Central memory CD8-positive, alpha-beta T cell (primary cell): ENCODE data around the gene ARFGEF3.
"Not testable (repeated sequence)": the region's sequence is repeated elsewhere in the genome, so short reads cannot be mapped to it uniquely, and the experiment has no call there.

Source experiments
- ATAC-seq: fragments of 150-1000 bp; cut with Tn5 transposase; replicated peaks from 2 replicates; pipeline ENCODE4 v1.10.0; 2022; ENCODE audit warnings: mild to moderate bottlenecking, moderate FRiP score, moderate number of reproducible peaks; ENCODE audit not compliant: poor library complexity, severe bottlenecking; ENCODE audit errors: extremely low read depth
- DNase-seq, 2 donors: peaks; one replicate each; pipeline ENCODE4 v3.0.0; 2021; ENCODE audit warnings: low spot score in 2 of 2
- H3K27ac Mint-ChIP-seq: one replicate; pipeline ENCODE4 v1.8.0; 2022; ENCODE audit warnings: low read depth, mild to moderate bottlenecking, moderate library complexity, mixed read lengths
- H3K27me3 Mint-ChIP-seq: one replicate; pipeline ENCODE4 v1.8.0; 2022; ENCODE audit warnings: mixed read lengths
- H3K36me3 Mint-ChIP-seq: one replicate; pipeline ENCODE4 v1.8.0; 2022; ENCODE audit warnings: mild to moderate bottlenecking, moderate library complexity, mixed read lengths; ENCODE audit not compliant: insufficient read depth
- H3K4me1 Mint-ChIP-seq: one replicate; pipeline ENCODE4 v1.8.0; 2022; ENCODE audit warnings: mixed read lengths
- H3K4me3 Mint-ChIP-seq: one replicate; pipeline ENCODE4 v1.8.0; 2022; ENCODE audit warnings: mild to moderate bottlenecking, moderate library complexity, mixed read lengths
- H3K9me3 Mint-ChIP-seq: one replicate; pipeline ENCODE4 v1.8.0; 2022; ENCODE audit warnings: mixed read lengths

Gene ARFGEF3

GRCh38 chr6:138161338-138162110 is at the start of gene ARFGEF3:
ARFGEF3 (plus strand) TSS chr6:138161939; CDS start chr6:138162087, 148 bp downstream.
- Mint-ChIP-seq H3K27ac (no peak within 1 kb of the TSS), H3K36me3 (no peaks in the 10 kb centered on the region), H3K9me3 (no peaks in the 10 kb centered on the region), H3K27me3 (peaks cover 67% of the 10 kb centered on the region), H3K4me3 (peak within 1 kb of the TSS; percentile 61), H3K4me1 (peaks cover 4% of the 10 kb centered on the region)
- DNase-seq (no peak), ATAC-seq (peak; percentile 82)

GRCh38 chr6:138113588-138114210 is 48.0 kb upstream of the ARFGEF3 start:
- peaks cover 11% of the 10 kb centered on the region for H3K4me1 Mint-ChIP-seq
- H3K27ac Mint-ChIP-seq, result no peak overlapping the region
- H3K36me3 Mint-ChIP-seq, result peaks cover 2% of the 10 kb centered on the region
- no peak for ATAC-seq
- no peaks in the 10 kb centered on the region for H3K9me3 Mint-ChIP-seq
- DNase-seq, result no peak
- no peak overlapping the region for H3K4me3 Mint-ChIP-seq
- H3K27me3 Mint-ChIP-seq, result peaks cover 34% of the 10 kb centered on the region

GRCh38 chr6:138115201-138115600 is 46.5 kb upstream of the ARFGEF3 start:
- H3K4me1 Mint-ChIP-seq, result peaks cover 6% of the 10 kb centered on the region
- no peak overlapping the region for H3K4me3 Mint-ChIP-seq
- peaks cover 2% of the 10 kb centered on the region for H3K36me3 Mint-ChIP-seq
- no peak overlapping the region for H3K27ac Mint-ChIP-seq
- peak; percentile 31 for ATAC-seq
- H3K9me3 Mint-ChIP-seq, result no peaks in the 10 kb centered on the region
- no peak for DNase-seq
- H3K27me3 Mint-ChIP-seq, result peaks cover 42% of the 10 kb centered on the region

DNA sequence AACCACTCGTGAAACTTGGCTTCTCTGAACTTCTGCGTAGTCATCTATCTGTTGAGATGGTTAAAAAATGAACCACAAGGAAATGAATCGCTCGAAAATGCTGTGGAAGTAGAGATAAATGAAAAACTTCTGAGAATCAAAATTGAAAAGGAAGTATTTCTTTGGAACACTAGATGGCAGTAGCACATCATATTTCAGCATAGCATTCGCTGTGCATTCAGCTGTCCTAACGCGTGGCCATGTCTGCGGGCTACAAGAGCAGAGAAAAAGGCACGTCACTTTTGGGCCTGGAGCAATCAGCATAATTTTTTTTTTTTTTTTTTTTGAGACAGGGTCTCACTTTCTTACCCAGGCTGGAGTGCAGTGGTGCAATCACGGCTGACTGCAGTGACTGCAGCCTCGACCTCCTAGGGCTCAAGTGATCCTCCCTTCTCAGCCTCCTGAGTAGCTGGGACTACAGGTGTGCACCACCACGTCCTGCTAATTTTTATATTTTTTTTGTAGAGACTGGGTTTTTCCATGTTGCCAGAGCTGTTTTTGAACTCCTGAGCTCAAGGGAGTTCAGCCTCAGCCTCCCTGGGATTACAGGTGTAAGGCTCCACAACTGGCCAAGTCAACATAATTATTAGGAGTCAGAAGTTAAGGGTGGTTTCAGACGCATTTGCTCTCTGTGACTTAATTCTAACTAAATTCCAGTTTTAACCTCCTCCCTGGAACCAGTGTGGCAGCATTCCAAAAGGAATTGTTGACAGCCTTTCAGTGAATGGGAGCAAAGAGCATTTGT is 45.7 kb upstream of the ARFGEF3 start:
- H3K27me3 Mint-ChIP-seq, result peaks cover 43% of the 10 kb centered on the region

DNA sequence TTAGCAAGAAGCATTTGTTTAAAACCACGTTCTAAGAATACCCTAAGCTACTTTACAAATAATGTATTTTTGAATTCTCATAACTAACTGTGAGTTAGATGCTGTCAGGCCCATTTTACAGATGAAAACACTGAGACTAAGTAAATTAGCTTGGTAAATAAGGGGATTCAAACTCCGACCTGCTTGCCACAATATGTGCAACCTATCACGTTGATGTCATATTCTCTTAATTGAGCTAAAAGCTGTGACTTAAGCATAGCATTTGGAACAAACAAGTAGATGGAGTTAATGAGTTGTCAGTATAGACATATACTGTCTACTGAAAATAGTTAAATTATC is 45.1 kb upstream of the ARFGEF3 start:
- Mint-ChIP-seq H3K27me3 (peaks cover 44% of the 10 kb centered on the region), H3K27ac (no peak overlapping the region), H3K4me1 (peaks cover 6% of the 10 kb centered on the region), H3K36me3 (peaks cover 2% of the 10 kb centered on the region), H3K9me3 (no peaks in the 10 kb centered on the region), H3K4me3 (no peak overlapping the region)
- ATAC-seq, result no peak
- DNase-seq, result no peak

More for the DNA sequence above, 45.7 kb upstream of the ARFGEF3 start:
- Mint-ChIP-seq H3K9me3 (no peaks in the 10 kb centered on the region), H3K36me3 (peaks cover 2% of the 10 kb centered on the region), H3K27ac (no peak overlapping the region), H3K4me3 (no peak overlapping the region), H3K4me1 (peaks cover 6% of the 10 kb centered on the region)
- DNase-seq (no peak), ATAC-seq (peak; percentile 75)

DNA sequence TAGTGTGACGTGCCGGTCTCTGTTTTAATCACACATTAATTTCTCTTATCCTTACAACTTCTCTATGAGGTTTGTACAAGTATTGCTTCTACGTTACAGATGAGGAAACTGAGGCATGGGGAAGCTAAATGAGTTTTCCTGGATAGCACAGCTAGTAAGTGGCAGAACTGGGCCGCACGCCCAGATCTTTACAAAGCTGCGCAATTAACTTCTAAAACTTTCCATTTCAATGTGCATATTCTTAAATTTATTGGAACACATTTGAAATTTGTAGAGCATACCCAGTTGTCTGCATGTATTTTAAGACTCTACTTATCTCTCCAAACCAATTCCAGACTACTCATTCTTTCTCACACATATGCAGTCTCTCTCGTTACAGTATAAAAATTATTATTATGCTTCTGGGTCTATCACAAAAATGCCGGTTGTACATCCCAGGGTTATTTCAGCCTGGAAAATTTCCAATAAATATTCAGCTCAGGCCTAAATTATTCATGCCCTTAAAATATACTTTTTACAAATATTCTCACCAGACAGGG is 44.3 kb upstream of the ARFGEF3 start:
- peaks cover 6% of the 10 kb centered on the region for H3K4me1 Mint-ChIP-seq
- ATAC-seq (no peak), DNase-seq (no peak)
- no peak overlapping the region for H3K27ac Mint-ChIP-seq
- H3K36me3 Mint-ChIP-seq, result peaks cover 2% of the 10 kb centered on the region
- H3K27me3 Mint-ChIP-seq, result peaks cover 52% of the 10 kb centered on the region
- no peaks in the 10 kb centered on the region for H3K9me3 Mint-ChIP-seq
- no peak overlapping the region for H3K4me3 Mint-ChIP-seq

GRCh38 chr6:138119229-138119628 is 42.5 kb upstream of the ARFGEF3 start:
- H3K27ac Mint-ChIP-seq, H3K4me1 Mint-ChIP-seq, ATAC-seq, DNase-seq, H3K4me3 Mint-ChIP-seq, H3K36me3 Mint-ChIP-seq, H3K9me3 Mint-ChIP-seq: not testable (repeated sequence)
- peaks cover 59% of the 10 kb centered on the region for H3K27me3 Mint-ChIP-seq

DNA sequence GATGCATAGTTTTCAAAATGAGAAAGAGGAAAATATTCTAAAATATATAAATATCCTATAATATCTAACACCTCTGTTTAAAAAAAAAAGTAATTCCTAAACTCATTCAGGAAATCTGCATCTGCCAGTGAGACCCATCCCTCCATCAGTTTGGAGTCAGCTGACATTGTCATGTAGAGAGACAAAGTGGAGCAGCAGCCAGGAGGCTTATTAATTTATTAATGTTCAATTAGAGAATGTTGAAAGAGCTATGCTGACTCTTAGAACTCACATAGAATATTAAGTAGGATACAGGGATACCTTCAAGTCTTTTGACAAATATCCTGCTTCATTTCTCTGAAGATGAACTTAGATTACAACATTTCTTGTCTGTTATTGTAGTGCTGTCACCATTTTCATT is 41.8 kb upstream of the ARFGEF3 start:
- Mint-ChIP-seq H3K27me3 (peaks cover 59% of the 10 kb centered on the region), H3K36me3 (peaks cover 4% of the 10 kb centered on the region), H3K9me3 (peaks cover 3% of the 10 kb centered on the region), H3K4me1 (peaks cover 6% of the 10 kb centered on the region), H3K27ac (no peak overlapping the region), H3K4me3 (no peak overlapping the region)
- no peak for DNase-seq
- ATAC-seq, result no peak

- peaks cover 53% of the 10 kb centered on the region for H3K27me3 Mint-ChIP-seq
- DNase-seq (no peak), ATAC-seq (no peak)
- H3K4me3 Mint-ChIP-seq, result no peak overlapping the region
- H3K9me3 Mint-ChIP-seq, result peaks cover 3% of the 10 kb centered on the region
- H3K27ac Mint-ChIP-seq, result no peak overlapping the region
- no peaks in the 10 kb centered on the region for H3K4me1 Mint-ChIP-seq
- H3K36me3 Mint-ChIP-seq, result peaks cover 2% of the 10 kb centered on the region
Measured at GRCh38 chr6:138124096-138124495, 37.6 kb upstream of the ARFGEF3 start.

GRCh38 chr6:138128096-138128495 is 33.6 kb upstream of the ARFGEF3 start:
- Mint-ChIP-seq H3K9me3 (peaks cover 3% of the 10 kb centered on the region), H3K4me1 (no peaks in the 10 kb centered on the region), H3K27me3 (peaks cover 25% of the 10 kb centered on the region)

GRCh38 chr6:138129190-138129589 is 32.5 kb upstream of the ARFGEF3 start:
- Mint-ChIP-seq H3K9me3 (peaks cover 3% of the 10 kb centered on the region), H3K4me1 (no peaks in the 10 kb centered on the region), H3K27me3 (peaks cover 14% of the 10 kb centered on the region), H3K36me3 (no peaks in the 10 kb centered on the region), H3K27ac (no peak overlapping the region), H3K4me3 (no peak overlapping the region)
- DNase-seq, result no peak
- no peak for ATAC-seq

More at GRCh38 chr6:138128096-138128495, 33.6 kb upstream of the ARFGEF3 start:
- ATAC-seq (no peak), DNase-seq (no peak)
- Mint-ChIP-seq H3K36me3 (no peaks in the 10 kb centered on the region), H3K27ac (no peak overlapping the region), H3K4me3 (no peak overlapping the region)

- no peak for ATAC-seq
Measured at GRCh38 chr6:138142806-138143205, 18.9 kb upstream of the ARFGEF3 start.

More at GRCh38 chr6:138142806-138143205, 18.9 kb upstream of the ARFGEF3 start:
- DNase-seq, result no peak
- Mint-ChIP-seq H3K36me3 (no peaks in the 10 kb centered on the region), H3K4me3 (no peak overlapping the region), H3K27me3 (peaks cover 71% of the 10 kb centered on the region), H3K9me3 (no peaks in the 10 kb centered on the region), H3K4me1 (no peaks in the 10 kb centered on the region), H3K27ac (no peak overlapping the region)
